Limb (tissue), 2 donors: ENCODE results near the gene UGT1A3.
"Not testable (repeated sequence)": the region's sequence is repeated elsewhere in the genome, so short reads cannot be mapped to it uniquely, and the experiment has no call there.

Experiments
- DNase-seq, 2 donors: peaks; one replicate each; pipeline ENCODE4 v3.0.0-alpha.2; 2016; ENCODE audit errors: extremely low spot score in 2 of 2

Gene UGT1A3

DNA sequence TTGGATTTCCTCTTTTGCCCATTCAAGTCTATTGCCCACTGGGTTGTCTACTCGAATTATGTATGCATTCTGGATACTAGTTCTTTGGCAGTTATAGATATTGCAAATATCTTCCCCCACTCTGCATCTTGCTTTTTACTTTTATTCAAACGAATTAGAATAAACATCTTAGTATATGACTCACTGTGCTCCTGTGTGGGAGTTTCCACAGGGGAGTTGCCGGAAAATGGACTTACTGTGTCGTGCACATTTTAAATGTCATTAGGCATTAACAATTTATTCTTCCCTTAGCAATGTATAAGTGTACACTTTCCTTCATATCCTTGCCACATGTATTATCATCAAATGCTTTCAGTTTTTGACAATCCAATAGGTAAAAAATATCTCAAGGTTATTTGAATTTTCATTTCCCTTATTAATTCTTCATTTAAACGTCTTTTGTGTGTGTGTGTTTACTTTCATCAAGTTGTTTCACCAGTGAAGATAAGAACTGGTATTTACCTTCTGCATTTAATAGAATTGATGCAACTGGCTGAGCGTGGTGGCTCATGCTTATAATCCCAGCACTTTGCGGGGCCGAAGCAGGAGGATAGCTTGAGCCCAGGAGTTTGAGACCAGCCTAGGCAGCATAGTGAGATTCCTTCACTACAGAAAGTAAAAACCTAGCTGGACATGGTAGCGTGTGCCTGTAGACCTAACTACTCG is 20.8 kb upstream of the UGT1A3 start:
- no peak for DNase-seq

DNA sequence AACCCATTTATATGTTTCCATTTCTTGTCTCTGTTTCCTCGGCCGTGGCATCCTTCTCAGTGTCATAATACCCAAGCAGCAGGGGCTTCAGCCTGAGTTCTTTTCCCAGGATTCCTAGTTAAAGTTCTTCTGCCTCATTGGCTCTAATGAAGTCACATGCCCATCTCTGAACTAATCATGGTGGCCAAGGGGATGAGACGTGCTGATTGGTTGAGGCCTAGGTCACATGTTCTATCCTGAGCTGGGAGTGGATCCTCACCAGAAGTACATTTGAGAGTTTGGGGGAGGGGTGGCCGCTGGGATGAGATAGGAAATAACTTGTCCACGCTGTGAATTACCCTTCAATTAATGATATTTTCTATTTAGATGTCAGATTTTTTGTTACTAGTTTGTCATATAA is 19.9 kb upstream of the UGT1A3 start:
- DNase-seq = no peak

DNA sequence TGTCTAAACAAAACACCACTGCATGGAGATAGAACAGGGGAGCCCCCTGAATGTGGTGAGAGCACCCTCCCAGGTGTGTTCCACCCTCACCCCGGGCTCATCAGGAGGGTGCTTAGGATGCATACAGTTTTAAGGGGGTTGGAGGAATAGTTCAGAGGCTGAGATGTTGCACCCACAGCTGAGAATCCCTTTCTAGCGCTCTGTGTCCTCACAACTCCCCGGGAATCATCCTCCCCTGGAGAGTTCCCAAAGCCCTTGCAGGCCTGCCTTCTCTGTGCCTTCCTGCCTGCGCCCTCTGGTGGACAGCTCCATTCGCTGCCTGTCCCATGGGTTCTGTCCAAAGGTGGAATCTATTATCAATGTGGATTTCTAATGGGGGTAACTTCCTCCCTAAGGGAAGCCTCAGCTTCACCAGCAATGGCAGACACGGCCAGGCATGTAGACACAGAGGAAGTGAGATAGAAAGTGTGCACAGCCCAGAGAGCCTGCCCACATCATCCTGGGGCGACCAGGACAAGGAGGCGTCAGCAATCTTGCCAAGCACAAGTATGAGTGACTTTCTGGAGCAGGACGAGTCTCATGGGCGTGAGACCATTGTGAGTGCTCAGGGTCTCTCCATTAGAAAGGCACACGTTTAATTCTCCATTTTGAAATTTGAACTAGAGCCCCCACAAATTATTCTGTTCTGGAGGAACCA is 17.4 kb upstream of the UGT1A3 start:
- peak; percentile 31 to 71 for DNase-seq

DNA sequence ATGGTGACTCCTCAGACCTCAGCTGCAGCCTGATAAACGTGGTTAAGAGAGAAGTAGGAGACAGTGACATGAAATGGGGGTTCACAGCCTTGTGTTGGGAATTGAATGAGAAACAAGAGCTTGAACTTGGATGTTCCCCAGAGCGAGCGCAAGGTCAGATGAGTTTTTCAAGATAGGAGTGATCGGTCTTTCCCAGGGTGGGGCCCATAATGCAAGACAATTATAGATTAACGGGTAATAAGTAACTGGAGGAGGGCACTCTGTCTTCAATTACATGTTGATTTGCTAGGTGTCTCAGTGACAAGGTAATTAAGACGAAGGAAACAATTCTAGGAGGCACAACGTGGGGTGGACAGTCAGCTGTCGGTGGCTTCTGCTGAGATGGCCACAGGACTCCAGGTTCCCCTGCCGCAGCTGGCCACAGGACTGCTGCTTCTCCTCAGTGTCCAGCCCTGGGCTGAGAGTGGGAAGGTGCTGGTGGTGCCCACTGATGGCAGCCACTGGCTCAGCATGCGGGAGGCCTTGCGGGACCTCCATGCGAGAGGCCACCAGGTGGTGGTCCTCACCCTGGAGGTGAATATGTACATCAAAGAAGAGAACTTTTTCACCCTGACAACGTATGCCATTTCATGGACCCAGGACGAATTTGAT is 16.1 kb upstream of the UGT1A3 start, which contains the start of gene UGT1A5:
Gene UGT1A5, plus strand, starts transcription at position 297 of the 651 bp plus-strand sequence. Its CDS starts 85 bp downstream, at position 382.
- DNase-seq = no peak

DNA sequence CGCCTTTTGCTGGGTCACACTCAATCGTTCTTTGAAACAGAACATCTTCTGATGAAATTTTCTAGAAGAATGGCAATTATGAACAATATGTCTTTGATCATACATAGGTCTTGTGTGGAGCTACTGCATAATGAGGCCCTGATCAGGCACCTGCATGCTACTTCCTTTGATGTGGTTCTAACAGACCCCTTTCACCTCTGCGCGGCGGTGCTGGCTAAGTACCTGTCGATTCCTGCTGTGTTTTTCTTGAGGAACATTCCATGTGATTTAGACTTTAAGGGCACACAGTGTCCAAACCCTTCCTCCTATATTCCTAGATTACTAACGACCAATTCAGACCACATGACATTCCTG is 15.6 kb upstream of the UGT1A3 start:
- no peak for DNase-seq

DNA sequence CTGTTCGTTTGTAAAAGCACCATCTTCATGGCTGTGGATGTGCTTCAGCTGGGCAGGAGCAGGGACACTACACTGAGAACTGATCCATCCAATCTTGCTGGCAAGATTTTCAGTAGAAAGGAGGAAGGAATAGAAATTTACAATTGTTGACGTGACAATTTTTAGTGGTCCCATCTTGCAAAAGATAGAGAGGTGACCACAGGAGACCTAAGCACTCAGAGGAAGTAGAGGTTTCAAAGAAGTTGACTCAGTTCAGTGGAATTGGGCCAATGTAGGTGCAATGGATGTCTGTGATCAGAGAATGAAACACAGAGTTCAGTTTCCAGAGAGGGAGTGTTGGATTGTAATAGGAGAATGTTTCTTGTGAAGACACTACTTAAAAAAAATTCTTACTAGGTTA is 14.7 kb upstream of the UGT1A3 start:
- DNase-seq = no peak

DNA sequence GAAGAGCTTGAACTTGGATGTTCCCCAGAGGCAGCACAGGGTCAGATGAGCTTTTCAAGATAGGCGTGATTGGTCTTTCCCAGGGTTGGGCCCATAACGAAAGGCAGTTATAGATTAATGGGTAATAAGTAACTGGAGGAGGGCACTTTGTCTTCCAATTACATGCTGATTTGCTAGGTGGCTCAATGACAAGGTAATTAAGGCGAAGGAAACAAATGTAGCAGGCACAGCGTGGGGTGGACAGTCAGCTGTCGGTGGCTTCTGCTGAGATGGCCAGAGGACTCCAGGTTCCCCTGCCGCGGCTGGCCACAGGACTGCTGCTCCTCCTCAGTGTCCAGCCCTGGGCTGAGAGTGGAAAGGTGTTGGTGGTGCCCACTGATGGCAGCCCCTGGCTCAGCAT is 10.3 kb upstream of the UGT1A3 start, which contains the start of gene UGT1A4:
Gene UGT1A4, plus strand, starts transcription at position 185 of the 400 bp plus-strand sequence. Its CDS starts 85 bp downstream, at position 270.
- DNase-seq = no peak

DNA sequence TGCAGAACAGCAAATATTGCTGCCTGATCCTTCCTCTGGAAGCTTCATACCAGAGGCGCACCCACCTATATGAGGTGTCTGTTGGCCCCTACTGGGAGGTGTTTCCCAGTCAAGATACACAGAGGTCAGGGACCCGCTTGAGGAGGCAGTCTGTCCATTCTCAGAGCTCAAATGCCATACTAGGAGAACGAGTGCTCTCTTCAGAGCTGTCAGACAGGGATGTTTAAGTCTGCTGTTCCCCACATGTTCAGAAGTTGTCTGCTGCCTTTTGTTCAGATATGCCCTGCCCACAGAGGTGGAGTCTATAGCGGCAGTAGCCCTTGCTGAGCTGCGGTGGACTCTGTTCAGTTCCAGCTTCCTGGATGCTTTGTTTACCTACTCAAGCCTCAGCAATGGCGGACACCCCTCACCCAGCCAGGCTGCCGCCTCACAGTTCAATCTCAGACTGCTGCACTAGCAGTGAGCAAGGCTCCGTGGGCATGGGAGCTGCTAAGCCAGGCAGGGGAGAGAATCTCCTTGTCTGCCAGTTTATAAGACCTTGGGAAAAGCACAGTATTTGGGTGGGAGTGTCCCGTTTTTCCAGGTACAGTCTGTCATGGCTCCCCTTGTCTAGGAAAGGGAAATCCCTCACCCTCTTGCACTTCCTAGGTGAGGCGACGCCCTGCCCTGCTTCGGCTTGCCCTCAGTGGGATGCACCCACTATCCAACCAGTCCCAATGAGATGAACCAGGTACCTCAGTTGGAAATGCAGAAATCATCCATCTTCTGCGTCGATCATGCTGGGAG is 8.2 kb downstream of the UGT1A3 start:
- not testable (repeated sequence) for DNase-seq

DNA sequence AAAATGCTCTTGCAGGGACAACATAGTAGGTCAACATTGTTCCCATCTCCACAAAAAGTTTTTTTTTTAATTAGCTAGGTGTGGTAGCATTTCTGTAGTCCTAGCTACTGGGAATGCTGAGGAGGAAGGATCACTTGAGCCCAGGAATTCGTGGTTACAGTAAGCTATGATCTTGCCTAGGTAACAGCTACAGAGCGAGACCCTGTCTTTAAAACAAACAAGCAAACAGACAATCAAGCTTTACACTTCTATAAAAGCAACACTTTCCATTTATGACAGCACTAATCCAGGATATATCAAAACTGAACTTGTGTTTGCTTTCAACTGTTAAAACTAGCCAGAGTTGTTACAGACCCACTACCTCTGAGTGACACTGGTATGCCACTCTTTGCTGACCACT is 12.0 kb downstream of the UGT1A3 start:
- no peak for DNase-seq

DNA sequence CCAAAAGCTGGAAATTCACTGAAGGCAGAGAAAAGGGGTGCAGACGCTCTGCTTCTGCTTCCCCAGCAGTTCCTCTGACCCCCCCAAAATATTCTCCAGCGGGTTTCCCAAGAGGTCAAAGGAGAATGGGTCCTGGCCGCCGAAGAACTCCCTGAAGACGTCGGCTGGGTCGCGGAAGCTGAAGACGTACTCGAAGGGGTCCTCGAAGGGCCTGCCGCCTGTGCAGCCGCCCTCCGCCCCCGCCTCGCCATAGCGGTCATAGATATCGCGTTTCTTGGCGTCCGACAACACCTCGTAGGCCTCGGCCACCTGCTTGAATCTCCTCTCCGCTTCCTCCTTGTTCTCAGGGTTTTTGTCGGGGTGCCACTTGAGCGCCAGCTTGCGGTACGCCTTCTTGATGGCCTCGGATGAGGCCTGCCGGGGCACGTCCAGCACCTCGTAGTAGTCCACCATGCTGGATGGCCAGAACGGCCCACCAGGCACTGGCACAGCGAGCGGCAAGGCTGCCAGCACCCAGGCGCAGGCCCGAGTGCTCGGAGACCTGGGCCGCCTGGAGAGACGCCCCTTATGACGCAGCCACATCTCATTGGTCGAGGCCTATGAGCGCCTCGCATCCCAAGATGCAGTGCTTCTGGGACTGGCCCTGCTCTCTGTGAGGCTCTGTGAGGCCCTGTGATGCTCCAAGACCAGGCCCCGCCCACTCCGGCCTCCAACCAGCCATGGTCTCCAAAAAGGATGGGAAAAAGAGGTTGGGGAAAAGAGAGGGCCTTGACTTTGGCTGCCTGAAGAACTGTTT is 14.8 kb downstream of the UGT1A3 start:
- DNase-seq = no peak

DNA sequence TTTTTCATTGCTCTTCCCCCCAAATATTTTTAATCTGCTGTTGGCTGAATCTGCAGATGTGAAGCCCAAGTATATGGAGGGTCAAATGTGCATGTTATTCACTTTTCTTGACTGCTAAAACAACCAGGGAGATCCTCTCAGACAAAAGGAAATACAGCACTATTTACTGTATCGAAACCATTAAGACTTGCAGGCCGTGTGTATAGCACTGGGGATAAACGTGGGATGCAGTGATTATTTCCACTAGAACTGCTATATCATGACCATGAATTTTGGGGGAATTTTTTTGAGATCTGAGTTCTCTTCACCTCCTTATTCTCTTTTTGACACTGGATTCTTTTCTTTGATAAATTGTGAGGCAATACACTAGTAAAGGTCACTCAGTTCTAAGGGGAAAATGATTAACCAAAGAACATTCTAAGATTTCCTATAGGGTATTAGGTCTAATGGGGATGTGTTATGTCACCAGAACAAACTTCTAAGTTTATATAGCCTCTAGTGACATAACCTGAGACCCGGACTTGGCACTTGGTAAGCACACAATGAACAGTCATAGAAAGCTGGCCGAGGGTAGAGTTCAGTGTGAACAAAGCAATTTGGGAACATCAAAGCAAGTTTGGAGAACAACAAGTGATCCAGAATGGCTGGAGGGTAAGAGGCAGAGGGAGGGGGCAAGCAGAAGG is 16.4 kb downstream of the UGT1A3 start:
- DNase-seq = no peak

DNA sequence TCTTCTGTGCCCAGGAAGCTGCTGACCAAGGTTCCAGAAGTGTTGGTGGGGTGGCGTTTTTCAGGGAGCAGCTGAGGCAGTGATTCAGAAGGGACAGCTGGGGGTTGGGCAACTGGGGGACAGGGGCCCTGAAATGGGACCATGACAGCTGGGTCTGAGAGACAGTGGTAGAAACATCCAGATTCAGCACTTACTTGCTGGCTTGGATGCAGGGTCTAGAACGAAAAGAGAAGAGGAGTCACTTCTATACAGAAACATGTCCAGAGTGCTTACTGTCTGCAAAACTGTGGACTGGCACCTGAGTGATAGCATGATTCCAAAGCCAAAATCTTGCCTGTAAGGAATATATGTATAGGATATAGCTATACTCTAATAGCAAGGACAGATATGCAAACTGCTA is 17.0 kb downstream of the UGT1A3 start:
- not testable (repeated sequence) for DNase-seq

DNA sequence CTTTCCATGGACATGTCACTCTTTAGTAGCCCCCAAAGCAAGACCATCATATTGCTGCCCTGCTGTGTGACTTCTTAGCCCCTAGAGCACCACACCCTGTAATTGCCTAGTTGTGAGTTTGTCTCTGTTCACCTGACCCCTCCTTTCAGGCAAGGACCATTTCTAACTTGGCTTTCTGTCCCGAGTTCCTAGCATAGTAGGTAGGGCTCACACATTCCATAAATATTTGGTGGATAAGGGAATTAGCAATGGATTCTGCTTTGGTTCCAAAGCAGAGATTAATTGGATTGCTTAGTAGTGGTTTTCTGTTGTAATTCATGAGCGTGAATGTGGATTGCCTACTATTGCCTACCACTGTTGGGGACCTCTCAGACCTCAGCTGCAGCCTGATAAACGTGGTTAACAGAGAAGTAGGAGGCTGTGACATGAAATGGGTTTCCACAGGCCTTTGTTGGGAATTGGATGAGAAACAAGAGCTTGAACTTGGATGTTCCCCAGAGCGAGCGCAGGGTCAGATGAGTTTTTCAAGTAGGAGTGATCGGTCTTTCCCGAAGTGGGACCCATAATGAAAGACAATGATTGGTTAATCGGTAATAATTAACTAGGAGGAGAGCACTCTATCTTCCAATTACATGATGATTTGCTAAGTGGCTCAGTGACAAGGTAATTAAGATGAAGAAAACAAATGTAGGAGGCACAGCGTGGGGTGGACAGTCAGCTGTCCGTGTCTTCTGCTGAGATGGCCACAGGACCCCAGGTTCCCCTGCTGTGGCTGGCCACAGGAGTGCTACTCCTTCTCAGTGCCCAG is 17.8 kb downstream of the UGT1A3 start:
- no peak for DNase-seq

DNA sequence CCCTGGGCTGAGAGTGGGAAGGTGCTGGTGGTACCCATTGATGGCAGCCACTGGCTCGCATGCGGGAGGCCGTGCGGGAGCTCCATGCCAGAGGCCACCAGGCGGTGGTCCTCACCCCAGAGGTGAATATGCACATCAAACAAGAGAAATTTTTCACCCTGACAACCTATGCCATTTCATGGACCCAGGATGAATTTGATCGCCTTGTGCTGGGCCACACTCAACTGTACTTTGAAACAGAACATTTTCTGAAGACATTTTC is 18.4 kb downstream of the UGT1A3 start:
- no peak for DNase-seq

DNA sequence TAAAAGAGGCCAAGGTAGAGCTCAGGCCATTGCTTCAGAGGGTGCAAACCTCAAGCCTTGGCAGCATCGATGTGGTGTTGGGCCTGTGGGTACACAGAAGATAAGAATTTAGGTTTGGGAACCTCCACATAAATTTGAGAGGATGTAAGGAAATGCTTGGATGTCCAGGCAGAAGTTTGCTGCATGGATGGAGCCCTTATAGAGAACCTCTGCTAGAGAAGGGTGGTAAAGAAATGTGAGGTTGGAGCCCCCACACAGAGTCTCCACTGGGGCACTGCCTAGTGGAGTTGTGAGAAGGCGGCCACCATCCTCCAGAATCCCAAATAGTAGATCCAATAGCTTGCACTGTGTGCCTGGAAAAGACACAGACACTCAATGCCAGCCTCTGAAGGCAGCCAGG is 21.8 kb downstream of the UGT1A3 start:
- DNase-seq = not testable (repeated sequence)

DNA sequence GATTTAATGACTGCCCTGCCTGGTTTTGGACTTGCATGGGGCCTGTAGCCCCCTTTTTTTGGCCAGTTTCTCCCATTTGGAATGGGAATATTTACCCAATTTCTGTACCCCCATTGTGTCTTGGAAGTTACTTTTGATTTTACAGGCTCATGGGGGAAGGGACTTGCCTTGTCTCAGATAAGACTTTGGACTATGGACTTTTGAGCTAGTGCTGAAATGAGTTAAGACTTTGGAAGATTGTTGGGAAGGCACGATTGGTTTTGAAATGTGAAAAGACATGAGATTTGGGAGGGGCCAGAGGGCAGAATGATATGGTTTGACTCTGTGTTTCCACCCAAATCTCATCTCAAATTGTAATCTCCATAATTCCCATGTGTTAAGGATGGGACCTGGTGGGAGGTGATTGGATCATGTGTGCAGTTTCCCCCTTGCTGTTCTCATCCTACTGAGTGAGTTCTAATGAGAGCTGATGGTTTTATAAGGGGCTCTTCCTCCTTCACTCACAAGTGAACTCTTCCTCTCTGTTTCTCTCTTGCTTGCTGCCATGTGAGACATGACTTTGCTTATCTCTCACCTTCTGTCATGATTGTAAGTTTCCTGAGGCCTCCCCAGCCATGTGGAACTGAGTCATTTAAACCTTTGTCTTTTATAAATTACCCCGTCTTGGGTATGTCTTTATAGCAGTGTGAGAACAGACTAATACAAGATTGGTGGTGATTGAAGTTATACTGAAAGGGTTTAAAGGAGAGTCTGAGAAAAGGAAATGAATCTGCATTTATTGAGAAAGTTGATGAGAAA is 22.6 kb downstream of the UGT1A3 start:
- DNase-seq = not testable (repeated sequence)

DNA sequence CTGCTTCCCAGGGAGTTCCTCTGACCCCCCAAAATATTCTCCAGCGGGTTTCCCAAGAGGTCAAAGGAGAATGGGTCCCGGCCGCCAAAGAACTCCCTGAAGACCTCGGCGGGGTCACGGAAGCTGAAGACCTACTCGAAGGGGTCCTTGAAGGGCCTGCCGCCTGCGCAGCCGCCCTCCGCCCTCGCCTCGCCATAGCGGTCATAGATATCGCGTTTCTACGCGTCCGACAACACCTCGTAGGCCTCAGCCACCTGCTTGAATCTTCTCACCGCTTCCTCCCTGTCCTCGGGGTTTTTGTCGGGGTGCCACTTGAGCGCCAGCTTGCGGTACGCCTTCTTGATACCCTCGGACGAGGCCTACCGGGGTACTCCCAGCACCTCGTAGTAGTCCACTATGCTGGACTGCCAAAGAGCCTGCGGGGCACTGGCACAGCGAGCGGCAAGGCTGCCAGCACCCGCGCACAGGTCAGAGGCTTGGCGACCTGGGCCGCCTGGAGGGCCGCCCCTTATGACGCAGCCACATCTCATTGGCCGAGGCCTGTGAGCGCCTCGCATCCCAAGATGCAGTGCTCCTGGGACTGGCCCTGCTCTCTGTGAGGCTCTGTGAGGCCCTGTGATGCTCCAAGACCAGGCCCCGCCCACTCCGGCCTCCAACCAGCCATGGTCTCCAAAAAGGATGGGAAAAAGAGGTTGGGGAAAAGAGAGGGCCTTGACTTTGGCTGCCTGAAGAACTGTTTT is 26.2 kb downstream of the UGT1A3 start:
- no peak for DNase-seq

DNA sequence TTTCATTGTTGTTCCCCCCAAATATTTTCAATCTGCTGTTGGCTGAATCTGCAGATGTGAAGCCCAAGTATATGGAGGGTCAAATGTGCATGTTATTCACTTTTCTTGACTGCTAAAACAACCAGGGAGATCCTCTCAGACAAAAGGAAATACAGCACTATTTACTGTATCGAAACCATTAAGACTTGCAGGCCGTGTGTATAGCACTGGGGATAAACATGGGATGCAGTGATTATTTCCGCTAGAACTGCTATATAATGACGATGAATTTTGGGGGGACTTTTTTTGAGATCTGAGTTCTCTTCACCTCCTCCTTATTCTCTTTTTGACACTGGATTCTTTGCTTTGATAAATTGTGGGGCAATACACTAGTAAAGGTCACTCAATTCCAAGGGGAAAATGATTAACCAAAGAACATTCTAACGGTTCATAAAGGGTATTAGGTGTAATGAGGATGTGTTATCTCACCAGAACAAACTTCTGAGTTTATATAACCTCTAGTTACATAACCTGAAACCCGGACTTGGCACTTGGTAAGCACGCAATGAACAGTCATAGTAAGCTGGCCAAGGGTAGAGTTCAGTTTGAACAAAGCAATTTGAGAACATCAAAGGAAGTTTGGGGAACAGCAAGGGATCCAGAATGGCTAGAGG is 27.7 kb downstream of the UGT1A3 start:
- DNase-seq = no peak
